RKO (cell line): ENCODE measurements around the gene ARL11.

Experiments
- DNase-seq: peaks from one replicate; pipeline ENCODE4 v3.0.0-alpha.2; 2016; ENCODE audit warnings: low spot score

The ARL11 gene

DNA sequence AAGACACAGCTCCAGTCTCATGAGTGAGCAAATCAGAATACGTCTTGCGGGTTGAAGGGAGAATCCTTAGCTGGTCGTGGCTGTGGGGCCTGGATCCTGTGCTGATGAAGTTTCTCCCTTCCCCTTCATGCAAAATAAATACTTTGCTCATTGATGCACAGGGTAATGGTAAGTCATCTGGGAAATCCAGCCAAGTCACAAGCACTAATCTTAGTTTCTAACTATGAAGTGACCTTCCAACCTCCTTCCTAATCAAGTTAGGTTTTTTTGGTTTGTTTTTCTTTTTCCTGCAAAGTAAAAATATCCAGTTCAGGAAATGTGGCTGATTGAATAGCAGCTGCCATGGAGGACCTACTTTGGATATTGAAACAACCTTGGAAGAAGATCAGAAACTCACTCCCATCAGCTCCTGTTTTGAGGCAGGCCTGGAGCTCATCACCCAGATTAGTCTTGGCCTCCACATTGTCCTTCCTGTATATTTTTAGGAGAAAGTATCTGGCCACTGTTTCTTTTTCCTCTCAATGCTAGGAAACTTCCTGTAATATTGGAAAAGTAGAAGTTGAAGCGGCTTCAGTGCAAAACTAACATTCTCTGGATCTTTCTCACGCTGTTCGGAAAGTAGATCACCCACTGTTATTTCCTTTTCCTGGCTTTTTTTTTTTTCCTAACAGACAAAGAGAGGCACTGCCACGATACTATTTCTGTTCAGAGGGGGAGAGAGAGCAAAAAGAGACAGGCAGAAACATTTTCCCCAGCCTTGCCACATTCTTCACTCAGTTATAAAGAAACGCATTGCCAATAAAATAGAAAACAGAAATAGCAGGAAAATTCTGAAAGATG is 12.3 kb upstream of the ARL11 start:
- DNase-seq: no peak

DNA sequence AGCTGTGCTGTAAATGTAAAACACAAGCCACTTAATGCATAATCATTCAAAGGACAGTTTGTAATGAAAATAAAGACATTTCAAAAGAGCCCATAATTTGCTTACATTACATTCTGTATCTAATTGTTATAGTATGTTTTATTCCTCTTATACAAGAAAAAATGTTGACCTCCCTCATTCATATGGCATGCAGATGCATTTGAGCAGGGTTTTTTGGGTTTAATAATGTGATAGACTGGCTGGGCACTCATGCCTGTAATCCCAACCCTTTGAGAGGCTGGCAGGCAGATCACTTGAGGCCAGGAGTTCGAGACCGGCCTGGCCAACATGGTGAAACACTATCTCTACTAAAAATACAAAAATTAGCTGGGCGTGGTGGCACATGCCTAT is 11.6 kb upstream of the ARL11 start:
- DNase-seq: no peak

DNA sequence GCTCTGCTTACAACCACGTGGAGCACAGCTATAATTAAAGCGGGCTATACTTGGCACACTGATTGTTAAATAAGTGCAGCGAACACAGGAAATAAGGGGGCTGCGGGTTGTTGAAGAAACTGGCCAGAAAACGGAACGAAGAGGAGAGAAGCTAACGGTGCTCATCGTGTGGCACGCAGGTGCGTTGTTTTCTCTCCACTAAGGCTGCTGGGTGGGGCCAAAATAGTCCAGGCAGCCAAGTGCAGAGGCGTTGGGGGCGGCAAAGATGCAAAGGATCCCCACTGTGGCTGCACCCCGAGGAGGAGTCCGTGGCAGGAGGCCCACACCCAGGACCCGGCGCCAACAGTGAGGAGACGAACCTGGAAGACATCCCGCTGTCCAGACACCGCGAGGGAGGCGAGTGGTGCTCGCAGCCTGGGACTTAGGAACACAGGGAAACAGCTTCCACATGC is 8.1 kb upstream of the ARL11 start:
- DNase-seq: no peak

DNA sequence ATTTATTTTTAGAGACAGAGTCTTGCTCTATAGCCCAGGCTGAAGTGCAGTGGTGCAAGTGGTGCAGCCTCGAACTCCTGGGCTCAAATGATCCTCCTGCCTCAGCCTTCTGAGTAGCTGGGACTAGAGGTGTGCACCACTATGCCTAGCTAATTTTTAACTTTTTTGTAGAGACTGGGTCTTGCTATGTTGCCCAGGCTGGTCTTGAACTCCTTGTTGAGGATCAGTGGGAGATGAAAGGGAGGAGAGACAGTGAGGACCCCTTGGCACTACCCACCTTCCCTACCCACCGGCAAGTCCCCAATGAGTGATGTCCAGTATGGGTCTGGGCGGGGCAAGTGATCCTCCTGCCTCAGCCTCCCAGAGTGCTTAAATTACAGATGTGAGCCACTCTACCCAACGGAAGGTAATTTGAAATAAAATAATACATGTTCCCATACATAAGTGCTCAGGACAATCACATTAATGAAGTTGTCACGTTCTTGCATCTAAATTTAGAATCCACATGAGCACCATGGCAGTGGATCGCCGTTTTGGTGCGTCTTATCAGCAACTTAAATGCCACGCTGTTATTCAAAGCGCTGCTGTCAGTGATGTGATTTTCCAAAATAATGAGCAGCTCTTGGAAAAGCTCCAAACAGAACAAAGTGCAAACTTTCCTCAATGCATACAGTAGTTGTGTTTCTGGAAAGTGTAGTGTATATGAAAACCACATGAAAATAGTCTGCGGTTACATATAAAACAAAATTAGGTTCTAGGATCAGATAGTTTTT is 5.9 kb upstream of the ARL11 start:
- DNase-seq: no peak

DNA sequence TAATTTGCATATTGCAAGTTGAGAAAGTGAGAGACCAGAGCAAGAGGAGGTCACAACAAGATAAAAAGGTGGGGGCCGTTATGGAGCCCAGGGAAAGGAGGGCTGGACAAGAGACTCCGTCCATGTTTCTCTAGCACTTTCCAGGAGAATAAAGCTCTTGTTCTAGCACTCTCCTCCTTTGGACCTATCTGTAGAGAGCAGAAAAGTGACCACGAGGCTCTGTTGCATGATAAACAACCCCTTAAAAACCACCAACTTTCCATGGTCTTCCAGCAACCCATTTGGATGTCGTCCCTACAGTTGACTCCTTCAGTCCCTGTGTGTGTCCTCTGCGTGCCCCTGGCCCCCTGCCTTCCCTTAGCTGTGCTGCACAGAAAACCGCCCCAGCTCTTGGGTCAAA is 4.1 kb upstream of the ARL11 start:
- DNase-seq: no peak

DNA sequence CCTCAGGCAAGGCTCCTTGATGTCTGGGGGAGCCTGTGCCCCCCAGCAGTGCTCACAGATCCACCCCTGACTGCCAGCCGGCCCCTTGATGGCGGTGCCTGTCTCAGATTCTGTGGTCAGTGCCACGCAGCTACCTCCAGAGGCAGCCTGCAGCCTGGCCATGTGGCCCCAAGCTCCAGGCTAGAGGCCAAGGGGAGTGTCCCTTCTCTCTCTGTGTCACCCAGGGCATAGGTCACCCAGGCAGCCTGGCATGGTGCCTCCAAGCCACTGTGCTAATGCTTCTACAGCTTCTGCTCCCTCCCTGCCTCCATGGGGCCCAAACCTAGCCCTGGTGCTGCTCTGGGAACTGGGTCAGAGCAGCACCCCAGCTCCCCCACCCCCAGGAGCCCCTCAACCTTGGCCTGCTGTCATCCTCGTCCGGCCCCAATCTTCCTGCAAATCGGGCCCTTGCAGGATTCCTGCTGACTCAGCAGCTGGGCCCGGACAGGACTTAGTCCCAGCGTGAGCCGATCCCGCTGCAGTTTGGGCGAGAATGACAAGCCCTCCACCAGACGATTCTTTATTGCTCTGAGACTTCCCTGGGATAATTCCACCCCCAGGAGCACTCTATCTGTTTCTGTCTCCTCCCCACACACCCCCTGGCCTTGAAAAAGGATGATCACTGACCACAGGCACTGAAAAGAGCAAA is 2.8 kb upstream of the ARL11 start:
- DNase-seq: peak; percentile 25

DNA sequence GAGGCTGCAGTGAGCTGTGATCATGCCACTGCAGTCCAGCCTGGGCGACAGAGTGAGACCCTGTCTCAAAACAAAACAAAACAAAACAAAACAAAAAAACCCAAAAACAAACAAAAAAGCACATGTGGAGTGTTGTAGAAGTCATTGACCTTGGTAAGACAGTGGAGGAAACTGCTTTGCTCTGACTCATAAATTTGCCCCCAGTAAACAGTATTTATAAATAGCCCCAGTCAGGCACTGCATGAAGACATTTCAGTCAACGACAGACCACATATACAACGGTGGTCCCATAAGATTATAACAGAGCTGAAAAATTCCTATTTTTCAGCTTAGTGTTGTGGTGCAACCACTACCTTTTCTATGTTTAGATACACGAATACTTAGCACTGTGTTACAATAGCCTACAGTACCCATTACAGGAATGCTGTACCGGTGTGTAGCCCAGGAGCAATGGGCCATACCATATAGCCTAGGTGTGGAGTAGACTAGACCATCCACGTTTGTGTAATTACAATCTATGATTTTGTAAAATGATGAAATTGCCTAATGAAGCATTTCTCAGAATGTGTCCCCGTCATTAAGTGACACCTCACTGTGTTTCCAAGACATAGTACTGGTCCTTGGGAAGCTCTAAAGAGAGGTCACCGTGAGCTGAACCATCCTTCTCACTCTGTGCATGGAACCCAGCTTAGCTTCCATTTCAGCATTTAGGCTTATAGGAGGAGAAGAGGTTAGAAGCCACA is 1.1 kb downstream of the ARL11 start:
- no peak for DNase-seq

DNA sequence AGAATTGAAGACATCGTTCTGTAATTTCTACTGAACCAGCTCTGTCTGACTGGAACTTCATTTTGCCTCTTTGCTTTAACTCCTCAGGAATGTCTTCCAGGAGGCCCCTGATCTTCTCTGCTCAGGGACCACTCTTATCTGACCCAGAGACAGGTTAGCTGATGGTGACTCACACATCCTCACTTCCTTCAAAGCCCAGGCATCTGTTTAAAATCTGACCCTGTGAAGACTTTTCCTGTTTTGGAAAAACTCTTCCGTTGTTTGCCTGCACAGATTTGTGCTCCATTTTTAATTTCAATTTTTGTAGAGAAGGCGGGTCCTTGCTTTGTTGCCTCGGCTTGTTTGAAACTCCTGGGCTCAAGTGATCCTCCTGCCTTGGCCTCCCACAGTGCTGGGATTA is 1.6 kb downstream of the ARL11 start:
- DNase-seq: no peak

DNA sequence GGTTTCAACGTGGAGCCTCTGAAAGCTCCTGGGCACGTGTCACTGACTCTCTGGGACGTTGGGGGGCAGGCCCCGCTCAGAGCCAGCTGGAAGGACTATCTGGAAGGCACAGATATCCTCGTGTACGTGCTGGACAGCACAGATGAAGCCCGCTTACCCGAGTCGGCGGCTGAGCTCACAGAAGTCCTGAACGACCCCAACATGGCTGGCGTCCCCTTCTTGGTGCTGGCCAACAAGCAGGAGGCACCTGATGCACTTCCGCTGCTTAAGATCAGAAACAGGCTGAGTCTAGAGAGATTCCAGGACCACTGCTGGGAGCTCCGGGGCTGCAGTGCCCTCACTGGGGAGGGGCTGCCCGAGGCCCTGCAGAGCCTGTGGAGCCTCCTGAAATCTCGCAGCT is 2.3 kb downstream of the ARL11 start:
- no peak for DNase-seq

DNA sequence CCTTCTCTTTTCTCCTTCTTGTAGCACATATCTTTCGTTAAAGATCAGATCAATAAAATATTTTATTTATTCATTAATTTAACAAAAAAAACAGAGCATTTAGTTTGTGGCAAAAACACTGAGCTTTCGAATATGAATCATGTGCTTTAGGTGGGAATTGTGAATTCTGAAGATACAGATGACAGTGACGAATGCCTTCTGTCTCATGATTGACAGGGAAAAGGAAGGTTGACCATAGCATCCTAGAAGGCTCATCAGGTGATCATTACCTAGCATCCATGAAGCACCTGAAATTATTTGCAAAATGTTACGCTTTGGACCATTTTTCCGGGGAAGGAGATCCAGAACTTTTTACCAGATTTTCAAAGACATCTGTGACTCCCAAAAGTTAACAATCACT is 3.8 kb downstream of the ARL11 start:
- no peak for DNase-seq

DNA sequence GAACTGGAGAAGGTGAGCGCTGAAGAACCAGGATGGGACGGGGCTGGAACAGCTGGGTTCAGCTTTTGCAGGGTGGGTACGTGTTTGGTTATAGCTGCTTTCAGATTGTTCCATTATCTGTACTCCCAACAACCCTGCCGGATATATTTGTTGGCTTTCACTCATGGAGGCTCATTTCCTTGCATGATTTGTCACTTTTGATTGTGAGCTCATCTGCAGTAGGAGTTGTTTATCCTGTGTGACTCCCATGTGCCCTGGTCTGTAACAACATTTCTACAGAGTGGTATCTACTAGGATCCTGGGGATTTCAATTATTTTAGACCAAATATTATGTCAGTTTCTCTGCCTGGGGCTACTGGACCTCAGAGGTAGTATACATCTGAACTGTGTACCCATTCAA is 5.4 kb downstream of the ARL11 start:
- no peak for DNase-seq

DNA sequence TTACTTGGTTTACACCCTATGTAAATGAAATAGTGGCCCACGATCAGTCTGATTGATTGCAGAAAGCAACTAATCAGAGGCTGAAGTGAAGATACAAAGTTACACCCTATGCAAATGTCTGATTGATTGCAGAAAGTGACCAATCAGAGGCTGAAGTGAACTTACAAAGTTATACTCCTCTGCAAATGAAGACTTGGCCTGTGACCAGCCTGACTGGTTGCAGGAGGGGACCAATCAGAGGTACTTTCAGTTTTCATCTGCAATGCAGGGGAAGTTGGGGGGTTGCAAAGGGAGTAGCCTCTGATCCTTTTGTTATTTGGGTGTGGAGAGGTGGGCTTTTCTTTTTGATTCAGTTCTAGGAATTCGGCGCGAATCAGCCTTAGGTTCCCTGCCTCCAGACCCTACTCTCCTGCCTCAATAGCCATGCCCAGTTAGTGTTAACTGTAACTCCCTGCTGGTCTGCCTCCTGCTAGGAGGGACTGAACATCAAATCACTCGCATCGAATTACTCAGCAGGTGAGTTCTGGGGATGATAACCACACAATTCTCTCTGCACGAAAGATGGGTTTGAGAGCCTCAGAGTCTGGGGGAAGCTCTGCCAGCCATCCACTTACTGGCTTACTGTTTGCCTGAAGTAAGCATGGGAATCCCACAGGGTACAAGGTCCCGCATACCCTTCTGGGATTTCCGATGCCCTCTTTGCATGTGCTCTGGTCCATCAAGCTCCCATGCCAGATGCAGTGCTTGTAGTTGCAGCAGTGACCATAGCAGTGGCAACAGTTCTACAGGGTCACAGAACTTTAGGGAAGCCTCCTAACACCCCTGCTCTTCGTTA is 7.5 kb downstream of the ARL11 start:
- DNase-seq: no peak

DNA sequence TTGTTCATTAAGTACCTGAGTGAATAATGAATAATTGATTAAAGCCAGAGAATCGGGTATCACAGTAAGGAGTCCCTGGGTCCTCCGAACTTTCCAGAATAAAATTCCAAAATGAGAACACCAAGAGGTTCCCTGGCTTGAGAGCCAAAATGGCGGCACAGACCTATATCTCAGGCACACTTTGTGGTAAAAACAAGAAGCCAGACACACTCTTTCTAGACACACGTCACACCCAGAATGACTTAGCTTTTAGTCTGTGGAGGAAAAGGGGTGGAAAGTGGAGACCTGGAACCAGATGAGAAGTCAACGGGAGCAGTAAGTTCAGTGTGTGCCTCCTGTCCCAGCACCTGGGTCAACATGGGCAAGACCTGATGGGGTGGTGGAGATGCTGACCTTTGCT is 8.4 kb downstream of the ARL11 start:
- no peak for DNase-seq

DNA sequence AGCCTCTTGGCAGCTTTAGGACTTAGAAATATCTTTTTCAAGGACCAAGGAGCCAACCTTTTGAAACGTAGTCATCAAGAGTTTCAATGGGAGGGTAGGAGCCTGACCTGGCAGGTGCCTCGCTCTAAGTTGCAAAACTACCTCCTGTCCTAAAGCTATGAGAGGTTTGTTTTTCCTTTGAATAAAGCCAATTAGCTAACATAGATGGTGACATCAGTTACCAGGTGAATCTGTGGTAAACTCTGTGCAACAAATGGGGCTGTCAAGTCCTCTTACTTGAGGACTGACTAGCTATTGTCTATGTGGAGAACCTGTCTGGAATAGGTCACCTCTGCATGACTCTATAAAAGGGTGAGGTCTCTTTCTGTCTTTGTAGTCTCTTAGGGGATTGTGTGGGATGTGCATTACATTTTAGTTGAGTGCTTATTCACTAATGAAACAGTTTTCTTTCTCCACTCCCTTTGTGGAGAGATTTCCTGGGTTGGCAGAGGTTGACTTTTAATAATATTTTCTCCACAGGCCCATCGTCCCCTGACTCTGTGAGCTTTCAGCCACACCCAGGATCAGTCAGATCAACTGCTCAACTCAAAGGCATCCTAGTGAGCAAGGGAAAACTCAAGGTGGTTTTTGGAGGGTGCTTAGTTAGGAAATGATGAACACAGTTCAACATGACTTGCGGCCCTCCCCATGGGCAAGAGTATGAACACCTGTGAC is 9.9 kb downstream of the ARL11 start:
- DNase-seq: no peak

DNA sequence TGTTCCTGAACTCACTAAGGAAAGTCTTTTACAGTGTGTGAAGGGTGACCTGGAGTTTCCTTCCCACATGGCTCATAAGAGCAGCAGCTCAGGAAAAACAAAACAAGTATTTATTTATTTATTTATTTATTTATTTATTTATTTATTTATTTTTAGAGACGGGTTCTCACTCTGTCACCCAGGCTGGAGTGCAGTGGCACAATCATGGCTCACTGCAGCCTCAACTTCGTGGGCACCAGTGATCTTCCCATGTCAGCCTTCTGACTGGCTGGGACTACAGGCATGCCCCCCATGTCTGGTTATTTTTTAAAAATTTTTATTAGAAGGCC is 10.4 kb downstream of the ARL11 start:
- no peak for DNase-seq

DNA sequence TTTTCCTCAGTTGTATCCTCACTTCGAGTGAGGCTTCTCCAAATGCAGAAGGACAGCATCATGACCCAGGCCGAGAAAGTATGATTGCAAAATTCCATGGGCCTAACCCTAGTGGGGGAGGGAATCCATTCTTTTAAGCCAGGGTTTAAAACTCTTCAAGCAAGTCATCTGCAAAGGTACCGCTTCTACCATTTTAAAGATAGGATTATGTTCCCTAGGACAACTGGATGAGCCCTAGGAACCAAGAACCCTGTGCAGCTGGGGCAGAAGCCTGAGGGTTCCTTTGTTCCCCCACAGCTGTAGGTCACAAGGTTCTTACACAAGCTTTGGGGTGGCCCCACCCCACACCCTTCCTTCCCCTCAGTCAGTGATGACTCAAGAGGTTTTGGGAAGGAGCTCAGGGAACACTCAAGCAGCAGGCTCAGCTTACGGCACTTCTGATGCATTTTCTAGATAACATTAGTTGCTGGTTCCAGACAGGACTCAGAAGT is 13.5 kb downstream of the ARL11 start:
- peak; percentile 71 for DNase-seq

DNA sequence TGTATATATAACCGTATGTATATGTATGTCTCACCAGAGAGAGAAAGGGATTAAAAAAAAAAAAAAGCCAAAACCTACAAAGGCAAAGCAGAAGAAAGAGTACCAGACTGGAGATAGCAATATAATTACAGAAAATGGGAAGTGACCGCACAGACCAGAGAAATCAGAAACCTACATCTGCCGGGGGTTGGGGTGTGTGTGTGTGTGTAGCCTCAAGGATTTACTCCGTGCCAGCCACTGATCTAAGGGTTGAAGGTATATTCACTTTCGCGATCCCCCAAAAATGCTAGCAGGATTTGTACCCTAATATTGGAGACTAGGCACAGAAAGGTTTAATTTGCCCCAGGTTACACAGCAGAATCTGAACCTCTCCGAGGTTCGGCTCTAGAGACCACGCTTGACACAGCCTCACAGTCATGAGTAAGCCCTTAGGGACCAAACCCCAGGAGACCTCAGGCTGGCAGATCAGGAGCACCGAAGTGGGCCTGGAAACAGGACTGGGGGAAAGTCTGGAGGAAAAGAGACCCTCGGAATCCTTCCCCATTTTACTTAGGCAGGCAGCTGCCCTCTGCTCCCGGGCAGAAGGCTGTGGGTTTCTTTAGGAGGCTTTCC is 14.8 kb downstream of the ARL11 start:
- DNase-seq: no peak

DNA sequence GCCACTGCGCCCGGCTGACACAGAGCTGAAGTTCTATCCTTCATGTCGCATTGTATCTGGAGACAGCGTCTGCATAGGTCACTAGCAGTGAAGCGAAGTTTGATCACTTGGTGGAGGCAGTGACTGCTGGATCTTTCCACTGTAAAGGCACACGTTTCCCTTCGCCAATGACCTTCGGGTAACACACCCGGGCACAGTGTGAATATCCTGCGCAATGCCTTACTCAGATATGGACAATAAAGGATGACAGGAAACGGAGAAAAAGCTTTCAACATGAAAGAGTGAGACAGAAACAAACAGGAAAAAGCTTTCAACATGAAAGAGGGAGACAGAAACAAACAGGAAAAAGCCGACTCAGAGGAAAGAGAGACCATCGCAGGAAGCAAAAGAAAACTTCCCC is 17.1 kb downstream of the ARL11 start:
- no peak for DNase-seq

DNA sequence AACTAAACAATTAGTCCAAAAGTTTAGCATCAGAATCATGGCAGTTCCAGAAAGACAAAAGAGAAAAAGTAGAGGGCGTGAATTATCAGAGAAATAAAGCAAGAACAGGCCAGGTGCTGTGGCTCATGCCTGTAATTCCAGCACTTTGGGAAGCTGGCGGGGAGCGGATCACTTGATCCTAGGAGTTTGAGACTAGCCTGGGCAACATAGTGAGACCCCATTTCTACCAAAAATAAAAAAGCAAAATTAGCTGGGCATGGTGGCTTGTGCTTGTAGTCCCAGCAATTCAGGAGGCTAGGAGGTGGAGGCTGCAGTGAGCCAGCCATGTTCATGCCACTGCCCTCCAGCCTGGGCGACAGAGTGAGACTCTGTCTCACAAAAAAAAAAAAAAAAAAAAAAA is 18.4 kb downstream of the ARL11 start:
- no peak for DNase-seq
